K562 (cell line): ENCODE data around the gene STAB1.

Experiments
- CTCF ChIP-seq, 3 experiments: IDR thresholded peaks in 2 of 3; conservative IDR thresholded peaks in 1 of 3; 2 replicates each; pipeline ENCODE4 v1.5.1; 2011 to 2012; ENCODE audit warnings: low read length in 3 of 3, mild to moderate bottlenecking in 3 of 3, control low read depth in 2 of 3, improper control_type of control experiment in 1 of 3, inconsistent platforms in 1 of 3, low read depth in 1 of 3, mixed read lengths in 1 of 3, moderate library complexity in 1 of 3; ENCODE audit not compliant: insufficient read depth in 2 of 3
- NR2F6 ChIP-seq: fragments of 450-650 bp; formaldehyde crosslinking; IDR thresholded peaks from 2 replicates; pipeline ENCODE4 v1.4.0; 2020; ENCODE audit warnings: mild to moderate bottlenecking
- PKNOX1 ChIP-seq: fragments of 450-650 bp; IDR thresholded peaks from 2 replicates; pipeline ENCODE4 v1.6.1; 2016

GRCh38 chr3:52521881-52522650, 26.9 kb downstream of the STAB1 start:
- no peak for TF ChIP-seq CTCF (IDR thresholded peaks at IDR 0.05 in 2 of 3, conservative IDR thresholded peaks at IDR 0.05 in 1 of 3; ENCODE audit: insufficient read depth in 2 of 3, low read depth in 1 of 3, low read length in 3 of 3)
- no peak for TF ChIP-seq NR2F6 (CRISPR knock-in tag)
- no peak for TF ChIP-seq PKNOX1
